ENCODE data around the gene STARD8. TPM values are rescaled to one million over a fixed set of nuclear protein-coding genes. Genes with fewer than 3 reads are reported as not detected.

The STARD8 gene
- polyA plus RNA-seq, 1 experiment, result 2.9 TPM

DNA sequence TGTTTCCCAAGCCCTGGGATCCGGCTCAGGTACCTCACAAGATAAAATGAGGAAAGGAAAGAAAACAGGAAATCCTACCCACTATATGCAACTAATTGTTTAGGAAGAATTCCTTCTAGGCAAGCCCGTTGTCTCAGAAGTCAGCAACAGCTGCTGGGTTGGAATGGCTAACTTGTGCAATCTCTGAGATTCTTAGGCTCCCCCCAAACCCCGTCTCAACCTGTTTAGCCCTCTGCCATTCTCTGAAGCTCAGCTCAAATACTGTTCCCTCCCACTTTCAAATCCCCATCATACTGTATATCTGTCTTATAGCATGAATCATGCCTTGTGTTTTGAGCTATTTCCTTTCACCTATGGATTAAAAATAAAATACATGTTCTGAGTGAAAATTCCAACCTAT, 28.9 kb downstream of the STARD8 start:
- ChIA-PET CTCF (interaction anchor here (1.4 kb wide), 1 partner anchor 26 kb away, joined by 3 read pairs; no protein-coding TSS in a partner anchor), POLR2A (interaction anchor here (0.6 kb wide), 1 partner anchor 227 kb away, joined by 3 read pairs; no protein-coding TSS in a partner anchor)
- H3K4me3 ChIP-seq (ENCODE audit: low read depth, low read length), result no peak overlapping the region
- TF ChIP-seq, protein P1, sequence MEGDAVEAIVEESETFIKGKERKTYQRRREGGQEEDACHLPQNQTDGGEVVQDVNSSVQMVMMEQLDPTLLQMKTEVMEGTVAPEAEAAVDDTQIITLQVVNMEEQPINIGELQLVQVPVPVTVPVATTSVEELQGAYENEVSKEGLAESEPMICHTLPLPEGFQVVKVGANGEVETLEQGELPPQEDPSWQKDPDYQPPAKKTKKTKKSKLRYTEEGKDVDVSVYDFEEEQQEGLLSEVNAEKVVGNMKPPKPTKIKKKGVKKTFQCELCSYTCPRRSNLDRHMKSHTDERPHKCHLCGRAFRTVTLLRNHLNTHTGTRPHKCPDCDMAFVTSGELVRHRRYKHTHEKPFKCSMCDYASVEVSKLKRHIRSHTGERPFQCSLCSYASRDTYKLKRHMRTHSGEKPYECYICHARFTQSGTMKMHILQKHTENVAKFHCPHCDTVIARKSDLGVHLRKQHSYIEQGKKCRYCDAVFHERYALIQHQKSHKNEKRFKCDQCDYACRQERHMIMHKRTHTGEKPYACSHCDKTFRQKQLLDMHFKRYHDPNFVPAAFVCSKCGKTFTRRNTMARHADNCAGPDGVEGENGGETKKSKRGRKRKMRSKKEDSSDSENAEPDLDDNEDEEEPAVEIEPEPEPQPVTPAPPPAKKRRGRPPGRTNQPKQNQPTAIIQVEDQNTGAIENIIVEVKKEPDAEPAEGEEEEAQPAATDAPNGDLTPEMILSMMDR (IDR thresholded peaks at IDR 0.05; ENCODE audit: insufficient read depth, low read depth, low read length), result no peak
- DNase-seq (ENCODE audit: low read depth), result no peak
- H3K36me3 ChIP-seq (ENCODE audit: control insufficient read depth, insufficient read depth, low read length), result no peaks in the 10 kb centered on the region
- no peaks in the 10 kb centered on the region for H3K27me3 ChIP-seq (ENCODE audit: control insufficient read depth, insufficient read depth, low read length)

DNA sequence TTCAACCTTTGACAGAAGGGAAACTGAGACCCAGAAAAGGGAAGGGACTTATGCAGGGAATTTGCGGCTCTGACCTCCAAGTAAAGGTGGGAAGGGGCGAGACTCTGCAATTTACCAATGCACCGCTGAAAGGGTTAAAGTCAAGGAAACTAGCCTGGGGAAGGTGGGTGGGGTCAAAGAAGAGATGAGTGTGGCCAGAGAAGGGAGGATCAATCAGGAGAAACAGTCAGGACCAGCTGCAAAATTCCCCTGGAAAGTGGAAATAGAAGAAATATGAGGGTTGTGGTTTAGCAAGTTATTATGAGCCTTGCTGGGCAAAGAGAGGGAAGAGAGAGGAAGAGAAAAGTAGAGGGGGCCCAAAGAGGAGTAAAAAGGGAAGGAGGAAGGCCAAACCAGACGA, 30.5 kb downstream of the STARD8 start:
- Histone ChIP-seq H3K4me3 (ENCODE audit: low read depth, low read length) (no peak overlapping the region), H3K36me3 (ENCODE audit: control insufficient read depth, insufficient read depth, low read length) (no peaks in the 10 kb centered on the region), H3K27me3 (ENCODE audit: control insufficient read depth, insufficient read depth, low read length) (no peaks in the 10 kb centered on the region)
- POLR2A ChIA-PET, result no interaction called here
- TF ChIP-seq, protein P1 (IDR thresholded peaks at IDR 0.05; ENCODE audit: insufficient read depth, low read depth, low read length), result no peak
- CTCF ChIA-PET, result interaction anchor here (1.0 kb wide), 1 partner anchor 11 kb away, joined by 3 read pairs; no protein-coding TSS in a partner anchor
- DNase-seq (ENCODE audit: low read depth), result no peak

DNA sequence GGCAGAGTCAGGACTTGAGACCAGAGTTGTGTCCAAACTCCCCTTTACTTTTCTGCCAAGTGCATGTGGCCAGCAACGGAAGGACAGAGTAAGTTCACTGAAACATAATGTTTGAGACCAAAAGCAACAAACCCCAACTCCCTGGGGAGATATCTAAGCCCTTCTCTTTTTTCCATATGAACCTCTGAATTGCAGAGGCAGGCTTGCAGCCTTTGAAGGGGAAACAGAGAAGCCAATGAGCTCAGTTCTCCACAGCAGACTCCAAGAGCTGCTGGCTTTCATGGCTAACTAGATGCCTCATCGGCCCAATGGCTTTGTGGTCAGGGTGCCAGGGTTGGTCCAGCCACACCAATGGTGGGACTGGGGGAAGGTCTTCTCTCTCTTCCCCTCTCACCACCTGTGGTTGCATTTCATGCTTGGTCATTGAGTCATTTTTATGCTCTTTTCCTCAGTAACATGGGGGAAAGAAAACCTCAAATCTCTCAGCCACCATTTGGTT, 34.0 kb downstream of the STARD8 start:
- TF ChIP-seq, protein P1 (IDR thresholded peaks at IDR 0.05; ENCODE audit: insufficient read depth, low read depth, low read length), result no peak
- Histone ChIP-seq H3K27me3 (ENCODE audit: control insufficient read depth, insufficient read depth, low read length) (no peaks in the 10 kb centered on the region), H3K36me3 (ENCODE audit: control insufficient read depth, insufficient read depth, low read length) (no peaks in the 10 kb centered on the region), H3K4me3 (ENCODE audit: low read depth, low read length) (no peak overlapping the region)
- POLR2A ChIA-PET, result no interaction called here
- CTCF ChIA-PET, result no interaction called here
- DNase-seq (ENCODE audit: low read depth), result no peak

DNA sequence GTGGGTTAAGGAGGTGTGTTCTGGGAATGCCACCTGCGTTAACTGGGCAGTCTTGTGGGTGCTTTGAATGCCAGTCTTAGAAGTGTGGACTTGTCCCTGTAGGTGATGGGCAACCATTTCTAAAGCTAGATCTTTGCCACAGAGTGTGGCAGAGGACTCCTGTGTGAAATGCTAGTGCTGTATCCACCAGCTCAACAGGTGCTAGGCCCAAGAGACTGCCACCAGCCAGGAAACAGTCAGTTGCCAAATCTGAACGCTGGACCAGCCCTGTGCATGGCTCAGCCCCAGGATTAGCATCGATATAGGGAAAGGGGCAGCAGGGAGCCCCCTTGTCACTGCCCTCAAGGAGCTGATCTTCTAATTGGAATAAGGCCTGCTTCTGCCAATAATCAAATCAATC, 35.3 kb downstream of the STARD8 start:
- ChIA-PET POLR2A (no interaction called here), CTCF (no interaction called here)
- no peak for DNase-seq (ENCODE audit: low read depth)
- Histone ChIP-seq H3K4me3 (ENCODE audit: low read depth, low read length) (no peak overlapping the region), H3K27me3 (ENCODE audit: control insufficient read depth, insufficient read depth, low read length) (no peaks in the 10 kb centered on the region), H3K36me3 (ENCODE audit: control insufficient read depth, insufficient read depth, low read length) (no peaks in the 10 kb centered on the region)
- TF ChIP-seq, protein P1 (IDR thresholded peaks at IDR 0.05; ENCODE audit: insufficient read depth, low read depth, low read length), result no peak

DNA sequence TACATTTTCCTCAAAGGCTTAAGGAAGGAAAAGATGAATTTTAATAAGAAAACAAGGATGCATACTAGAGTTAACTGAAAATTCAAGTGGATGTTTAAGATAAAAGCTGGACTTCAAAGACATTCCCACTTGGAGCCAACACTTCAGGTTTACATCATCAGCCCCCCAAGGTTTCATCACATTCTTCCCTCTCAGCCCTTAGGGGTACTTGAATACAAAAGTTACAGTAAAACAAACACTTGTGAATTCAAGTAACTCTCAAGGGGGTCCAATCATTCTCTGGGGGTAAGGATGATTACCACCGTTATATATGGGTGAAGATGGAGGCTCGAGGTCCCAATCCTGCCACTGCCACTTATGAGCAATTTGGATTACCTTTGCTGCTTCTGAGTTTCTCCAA, 36.1 kb downstream of the STARD8 start:
- ChIA-PET POLR2A (no interaction called here), CTCF (interaction anchor here (0.9 to 1.9 kb wide), 3 partner anchors 10 to 84 kb away, joined by 3 to 6 read pairs (median 3); no protein-coding TSS in a partner anchor)
- TF ChIP-seq, protein P1 (IDR thresholded peaks at IDR 0.05; ENCODE audit: insufficient read depth, low read depth, low read length), result no peak
- H3K27me3 ChIP-seq (ENCODE audit: control insufficient read depth, insufficient read depth, low read length), result no peaks in the 10 kb centered on the region
- H3K4me3 ChIP-seq (ENCODE audit: low read depth, low read length), result no peak overlapping the region
- DNase-seq (ENCODE audit: low read depth), result no peak
- no peaks in the 10 kb centered on the region for H3K36me3 ChIP-seq (ENCODE audit: control insufficient read depth, insufficient read depth, low read length)
